ENCODE measurements around the gene CEBPB. TPM values are rescaled to one million over a fixed set of nuclear protein-coding genes. Genes with fewer than 3 reads are reported as not detected.

Gene CEBPB
- total RNA-seq, 1 experiment from 2014 or later = 22.6 TPM

GRCh38 chr20:50224531-50225255 lies 34.1 kb downstream of the CEBPB start:
- no peaks in the 10 kb centered on the region; the same call in none of the 2 replicates for H3K27me3 Mint-ChIP-seq (ENCODE audit: low read depth)
- no peaks in the 10 kb centered on the region for H3K79me2 ChIP-seq (ENCODE audit: insufficient read depth, low read length)
- H2BK5ac ChIP-seq (ENCODE audit: insufficient read length, low read length) = no peak overlapping the region
- H3K9ac ChIP-seq (ENCODE audit: extremely low read depth, insufficient read length, low read length) = no peak overlapping the region
- H3K27ac Mint-ChIP-seq = no peak overlapping the region; a peak in 1 of 7 replicates
- no peaks in the 10 kb centered on the region for H3K23me2 ChIP-seq (ENCODE audit: insufficient read length, low read depth, low read length, poor library complexity, severe bottlenecking)
- no peak overlapping the region for H3K4ac ChIP-seq (ENCODE audit: low read depth, low read length)
- no peak overlapping the region for H3T11ph ChIP-seq (ENCODE audit: low read length)
- no peak overlapping the region for H3K27ac ChIP-seq (ENCODE audit: insufficient read length, low read depth, low read length)
- H3K79me1 ChIP-seq (ENCODE audit: insufficient read depth, low read depth, low read length, poor library complexity, severe bottlenecking) = no peaks in the 10 kb centered on the region
- H4K8ac ChIP-seq (replicated peaks; ENCODE audit: insufficient read length, low read depth, low read length) = no peak overlapping the region
- H4K5ac ChIP-seq (ENCODE audit: insufficient read length, low read depth, low read length) = no peak overlapping the region
- H4K91ac ChIP-seq (ENCODE audit: insufficient read length, low read depth, low read length) = no peak overlapping the region
- no peak overlapping the region for H2AFZ ChIP-seq (ENCODE audit: low read length)
- peak; percentile 37; the same call in 2 of the 3 replicates for TF ChIP-seq CTCF (conservative IDR thresholded peaks at IDR 0.05)
- H3K4me2 ChIP-seq (ENCODE audit: insufficient read depth, insufficient read length, low read length) = no peak overlapping the region
- no peaks in the 10 kb centered on the region for H3K4me1 ChIP-seq (ENCODE audit: insufficient read depth, low read length)
- no peaks in the 10 kb centered on the region for H3K27me3 ChIP-seq (ENCODE audit: insufficient read depth, low read length)
- H3K23ac ChIP-seq (ENCODE audit: insufficient read length, low read depth, low read length) = no peak overlapping the region
- peaks cover 0 to 4% of the 10 kb centered on the region in 2 experiments; a peak in 1 of 4 replicates for H3K4me1 Mint-ChIP-seq
- no peaks in the 10 kb centered on the region; a peak in 1 of 5 replicates for H3K9me3 Mint-ChIP-seq
- no peak overlapping the region for H3K18ac ChIP-seq (ENCODE audit: insufficient read length, low read depth, low read length)
- no peak overlapping the region for H2BK12ac ChIP-seq (ENCODE audit: insufficient read length, low read depth, low read length)
- H3K14ac ChIP-seq (ENCODE audit: insufficient read depth, low read length) = no peak overlapping the region
- H2BK20ac ChIP-seq (ENCODE audit: low read depth, low read length, poor library complexity, severe bottlenecking) = no peak overlapping the region
- H3K36me3 Mint-ChIP-seq (ENCODE audit: insufficient read depth in 1 of 3, low read depth in 3 of 3) = no peaks in the 10 kb centered on the region
- H3K9me3 ChIP-seq (ENCODE audit: control insufficient read depth, low read depth, low read length) = no peaks in the 10 kb centered on the region
- no peak overlapping the region for H2BK15ac ChIP-seq (ENCODE audit: low read depth, low read length)
- no peak overlapping the region for H3K4me3 Mint-ChIP-seq
- no peak for DNase-seq
- H2AK5ac ChIP-seq (ENCODE audit: insufficient read length, low read length) = no peak overlapping the region
- WGBS (ENCODE audit: extremely low coverage, insufficient read length, low lambda C conversion rate) = no CpG with 5 or more reads among the region's 10 CpGs
- no peaks in the 10 kb centered on the region for H4K20me1 ChIP-seq (ENCODE audit: control insufficient read depth, insufficient read depth, insufficient read length)
- no peak overlapping the region for H3K56ac ChIP-seq (ENCODE audit: insufficient read length, low read depth, low read length)
- no peak overlapping the region for H2BK120ac ChIP-seq (ENCODE audit: low read depth, low read length, poor library complexity, severe bottlenecking)
